HG03066 (cell line): ENCODE results near the gene IQCH.

ENCODE experiments used
- ATAC-seq: cut with Tn5 transposase; IDR thresholded peaks from one replicate; pipeline ENCODE4 v1.9.1; 2021; ENCODE audit warnings: low read depth; ENCODE audit not compliant: unreplicated experiment

Gene IQCH

DNA sequence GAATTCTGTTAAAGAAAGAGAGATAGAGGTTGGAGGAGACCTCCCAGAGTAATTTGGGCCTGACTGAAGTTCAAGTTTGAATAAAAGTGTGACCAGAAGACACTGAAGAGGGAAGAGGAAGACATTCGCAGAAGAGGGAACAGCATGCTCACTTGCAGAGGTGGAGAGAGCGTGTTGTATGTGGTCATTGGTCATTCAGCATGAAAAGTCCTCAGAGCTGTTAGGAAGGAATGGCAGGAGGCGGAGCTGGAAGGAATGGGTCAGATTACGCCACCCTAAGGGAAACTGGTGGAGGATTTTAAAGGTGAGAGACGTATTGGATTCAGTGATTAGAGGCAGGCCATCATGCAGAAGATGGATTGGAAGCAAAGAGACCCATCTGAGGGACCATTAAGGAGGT, 41.6 kb downstream of the IQCH start:
- ATAC-seq = no peak

- ATAC-seq = no peak
These were observed 42.1 kb downstream of the IQCH start for GRCh38 chr15:67296684-67297083.

DNA sequence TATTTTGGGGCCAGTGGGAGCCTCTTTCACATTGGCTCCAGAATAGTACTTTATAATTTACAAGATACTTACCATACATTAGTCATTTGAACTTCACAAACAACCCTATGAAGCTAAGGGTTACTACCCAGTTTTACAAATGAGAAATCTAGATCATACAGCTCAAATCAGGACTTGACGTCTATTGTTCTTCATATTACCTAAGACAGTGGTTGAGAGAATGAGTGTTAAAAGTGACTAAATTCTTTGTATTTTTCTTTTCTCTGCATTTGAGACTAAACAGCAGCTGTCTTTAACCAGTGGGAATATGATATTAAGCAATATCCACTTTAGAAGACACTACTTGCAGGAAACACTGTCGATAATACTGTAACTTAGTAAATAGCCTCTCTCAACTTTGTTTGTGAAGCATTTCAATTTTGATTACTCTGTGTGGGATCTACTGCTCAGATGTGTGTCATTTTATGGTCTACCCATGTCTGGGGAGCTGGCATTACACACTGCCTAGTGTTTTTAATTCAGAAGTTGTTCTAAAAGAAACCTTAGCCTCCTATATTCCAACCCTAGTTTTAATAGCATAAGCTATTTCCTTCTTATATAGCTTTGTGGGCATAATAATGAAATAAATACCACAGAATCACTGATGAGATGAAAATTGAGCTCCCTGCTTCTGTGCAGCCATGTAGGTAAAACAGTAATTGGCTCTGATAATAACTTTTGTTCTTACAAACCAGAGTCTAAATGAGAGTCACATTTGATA, 45.9 kb downstream of the IQCH start:
- ATAC-seq = no peak

DNA sequence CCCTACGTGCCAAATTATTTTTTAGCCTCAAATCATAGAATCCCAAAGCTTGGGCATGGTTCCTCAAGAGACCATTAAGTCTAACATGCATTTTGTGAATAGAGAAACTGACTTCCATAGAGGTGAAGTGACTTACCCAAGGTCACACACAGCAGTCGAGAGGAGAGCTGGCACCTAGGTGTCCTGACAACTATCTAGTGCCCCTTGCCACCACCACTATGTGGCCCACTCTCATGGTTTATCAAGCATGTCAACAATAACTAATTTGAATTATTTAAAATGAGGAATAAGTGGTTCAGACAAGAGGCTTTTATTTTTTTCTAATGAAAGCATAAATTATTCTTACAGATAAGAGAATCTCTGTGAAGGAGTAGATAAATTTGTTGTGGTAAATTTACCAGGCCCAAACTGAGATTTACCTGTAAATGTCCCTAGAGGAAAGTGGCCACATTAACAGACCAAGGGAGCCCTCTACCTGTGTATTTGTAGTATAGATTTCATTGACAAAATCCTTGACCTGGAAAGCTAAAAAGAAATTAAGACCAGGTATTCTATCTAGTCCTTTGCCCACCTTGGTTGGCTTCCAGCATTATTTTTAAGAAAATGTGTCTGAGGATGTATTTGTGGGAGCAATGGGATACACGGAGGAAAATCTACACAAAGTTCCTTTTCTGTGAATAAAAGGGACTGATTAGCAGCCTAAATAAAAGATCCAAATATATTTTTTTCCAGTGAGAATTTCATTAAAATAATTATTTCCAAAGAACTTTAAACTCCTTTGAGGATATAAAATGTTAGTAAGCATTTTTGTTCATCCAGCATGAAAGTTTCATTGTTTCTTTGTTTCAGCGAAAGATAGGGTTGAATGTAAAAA, 49.1 kb downstream of the IQCH start:
- no peak for ATAC-seq

- no peak for ATAC-seq
These were observed 50.2 kb downstream of the IQCH start for GRCh38 chr15:67304778-67305177.

GRCh38 chr15:67305506-67305905, 50.9 kb downstream of the IQCH start:
- no peak for ATAC-seq

- no peak for ATAC-seq
These were observed 52.6 kb downstream of the IQCH start for GRCh38 chr15:67307156-67307555.

DNA sequence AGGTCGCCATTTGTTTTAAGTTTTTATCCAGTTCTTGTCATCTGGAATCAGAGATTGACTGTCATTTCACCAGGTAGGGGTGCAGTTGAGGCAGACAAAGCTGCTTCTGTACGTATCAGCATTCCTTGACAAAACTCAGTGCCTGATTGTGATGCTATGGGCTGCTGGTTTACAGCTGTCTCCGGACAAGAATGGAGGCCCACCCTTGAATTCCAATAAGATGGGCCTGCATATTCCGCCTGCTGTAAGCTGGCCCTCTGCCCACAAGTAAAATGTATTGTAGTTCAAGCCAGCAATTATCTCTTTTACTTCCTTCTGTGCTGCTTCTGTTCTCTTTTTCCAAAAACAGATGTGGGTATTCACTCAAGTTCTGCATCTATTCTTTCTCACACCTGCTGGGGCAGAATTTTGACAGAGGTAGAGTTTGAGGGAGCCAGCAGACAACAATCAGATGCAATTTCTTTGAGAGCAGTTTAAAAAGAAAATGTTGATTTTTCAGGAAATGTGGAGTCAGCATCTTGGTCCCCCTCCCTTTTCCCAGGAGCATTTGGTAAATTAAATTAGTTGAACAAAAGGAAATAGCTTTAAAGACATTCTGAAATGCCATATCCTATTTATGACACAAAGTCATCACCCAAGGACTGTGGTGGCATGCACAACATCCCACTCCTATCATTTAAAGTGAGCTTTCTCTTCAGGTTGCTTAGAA, 53.5 kb downstream of the IQCH start:
- ATAC-seq = no peak

- ATAC-seq = no peak
These were observed 57.1 kb downstream of the IQCH start for GRCh38 chr15:67311731-67312130.

GRCh38 chr15:67319961-67320360, 65.4 kb downstream of the IQCH start:
- ATAC-seq = no peak

DNA sequence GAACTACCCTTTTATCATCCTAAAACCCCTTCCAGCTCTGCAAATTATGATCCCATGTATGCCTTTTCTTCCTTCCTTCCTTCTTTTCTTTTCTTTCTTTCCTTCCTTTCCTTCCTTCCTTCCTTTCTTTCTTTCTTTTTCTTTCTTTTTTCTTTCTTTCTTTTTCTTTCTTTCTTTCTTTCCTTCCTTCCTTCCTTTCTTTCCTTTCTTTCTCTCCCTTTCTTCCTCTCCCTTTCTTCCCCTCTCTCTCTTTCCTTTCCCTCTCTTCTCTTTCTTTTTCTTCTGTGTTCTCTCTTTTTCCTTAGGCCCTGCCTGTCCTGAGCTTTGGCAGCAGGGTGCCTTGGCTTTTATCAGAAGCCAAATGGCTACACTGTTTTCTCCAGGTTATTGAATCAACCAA, 66.8 kb downstream of the IQCH start:
- ATAC-seq = no peak

DNA sequence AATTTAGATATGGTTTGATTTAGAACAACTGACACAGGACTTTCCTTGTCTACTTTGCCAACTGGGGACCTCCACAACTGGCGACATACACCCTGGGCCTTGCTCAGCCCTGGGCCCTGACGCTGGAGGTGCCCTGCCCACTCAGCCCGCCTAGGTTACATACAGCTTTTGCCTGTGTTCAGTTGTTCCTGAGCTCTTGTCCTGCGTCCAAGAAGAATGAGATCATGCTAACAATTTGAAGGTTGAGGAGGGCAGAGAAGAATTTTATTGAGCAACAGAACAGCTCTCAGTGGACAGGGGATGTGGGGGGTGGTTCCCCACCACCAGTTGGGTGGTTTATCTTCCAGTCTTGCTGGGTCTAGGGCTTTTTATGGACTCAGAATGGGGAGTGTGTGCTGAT, 67.9 kb downstream of the IQCH start:
- no peak for ATAC-seq

GRCh38 chr15:67327312-67327711, 72.7 kb downstream of the IQCH start:
- no peak for ATAC-seq

- ATAC-seq = no peak
These were observed 73.2 kb downstream of the IQCH start for GRCh38 chr15:67327737-67328136.

DNA sequence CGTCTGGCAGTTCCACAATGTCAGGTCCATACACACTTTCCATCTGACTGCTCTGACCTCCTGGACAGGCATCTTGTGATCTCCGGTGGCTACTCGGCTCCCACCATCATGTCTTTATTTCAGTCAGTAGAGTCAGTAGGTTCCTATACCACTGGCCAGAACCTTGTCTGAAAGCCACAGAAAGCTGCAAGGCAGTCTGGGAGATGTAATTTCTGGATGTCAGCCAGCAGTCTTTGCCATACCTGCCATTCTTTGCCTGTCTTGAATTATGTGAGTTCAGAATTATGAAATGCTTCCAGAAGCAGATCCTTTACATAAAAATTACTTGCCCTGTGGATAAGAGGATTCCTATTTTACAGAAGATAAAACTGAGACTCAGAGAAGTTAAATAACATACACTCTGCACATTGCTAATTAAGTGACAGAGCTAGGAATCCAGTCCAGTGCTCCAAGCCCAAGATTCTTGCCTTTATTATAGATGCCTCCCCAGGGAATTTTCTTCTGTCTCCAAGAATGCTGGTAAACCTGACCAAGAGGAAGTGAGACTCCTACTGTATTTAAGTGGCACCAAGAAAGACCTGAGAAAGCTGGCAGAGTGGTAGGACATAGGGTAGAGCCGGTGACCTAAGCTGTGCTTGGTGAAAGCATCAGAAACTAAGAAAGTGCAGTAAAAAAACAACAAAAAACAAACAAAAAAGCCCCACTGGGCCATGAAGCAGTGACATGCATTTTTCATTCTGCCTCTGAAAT, 75.6 kb downstream of the IQCH start:
- no peak for ATAC-seq

DNA sequence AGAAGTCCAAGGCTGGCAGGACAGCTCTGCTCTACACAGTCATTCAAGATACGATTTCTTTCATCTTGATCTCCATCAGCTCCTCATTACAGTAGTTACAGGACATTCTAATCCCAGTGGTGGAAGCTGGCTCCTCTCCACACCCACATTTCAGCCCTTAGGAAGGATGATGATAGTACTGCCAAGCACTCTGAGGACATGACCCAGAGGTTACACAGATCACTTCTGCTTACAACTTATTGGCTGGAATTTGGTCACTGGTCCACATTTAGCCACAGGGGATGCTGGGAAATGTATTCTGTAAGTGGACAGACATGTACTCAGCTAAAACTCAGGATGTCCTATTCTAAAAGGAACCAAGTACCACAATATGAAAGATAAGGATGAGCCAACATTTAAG, 77.1 kb downstream of the IQCH start:
- ATAC-seq = no peak

DNA sequence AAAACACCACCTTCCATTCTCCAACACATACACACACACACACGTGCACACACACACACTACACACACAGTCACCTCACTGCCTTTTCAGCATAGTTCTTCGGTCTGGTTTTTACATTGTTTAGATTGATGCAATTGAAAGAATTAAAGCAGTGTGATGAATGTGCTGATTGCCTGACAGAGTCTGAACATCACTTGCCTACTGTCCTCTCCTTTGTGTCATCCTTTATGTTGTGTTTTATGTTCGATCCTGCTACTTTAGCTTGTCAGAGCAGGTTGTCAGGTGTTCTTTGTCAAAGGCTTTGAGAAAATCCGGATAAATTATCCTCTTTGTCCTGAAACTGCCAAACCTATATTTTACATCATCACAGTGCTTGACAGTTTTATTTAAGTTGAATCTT, 80.4 kb downstream of the IQCH start:
- no peak for ATAC-seq

GRCh38 chr15:67335534-67336222, 81.1 kb downstream of the IQCH start:
- ATAC-seq = no peak

GRCh38 chr15:67340630-67341029, 86.0 kb downstream of the IQCH start:
- no peak for ATAC-seq

GRCh38 chr15:67341539-67341938, 87.0 kb downstream of the IQCH start:
- no peak for ATAC-seq
